Dermis blood vessel endothelial cell (primary cell): Measurements from ENCODE around the gene VWA8. TPM values are rescaled to one million over a fixed set of nuclear protein-coding genes. Genes with fewer than 3 reads are reported as not detected.
"Not testable (repeated sequence)": the region's sequence is repeated elsewhere in the genome, so short reads cannot be mapped to it uniquely, and the experiment has no call there.

Experiments
- DNase-seq: peaks from one replicate; pipeline ENCODE4 v3.0.0; 2010
- total RNA-seq: library from RNA; depleted of rRNA; stranded (reverse); fragments of >200 nt; gene quantifications from 2 replicates; pipeline ENCODE4 v1.2.3, GENCODE V29; 2014

VWA8 gene
- total RNA-seq, 1 donor from 2014 or later, result 12.6 TPM

DNA sequence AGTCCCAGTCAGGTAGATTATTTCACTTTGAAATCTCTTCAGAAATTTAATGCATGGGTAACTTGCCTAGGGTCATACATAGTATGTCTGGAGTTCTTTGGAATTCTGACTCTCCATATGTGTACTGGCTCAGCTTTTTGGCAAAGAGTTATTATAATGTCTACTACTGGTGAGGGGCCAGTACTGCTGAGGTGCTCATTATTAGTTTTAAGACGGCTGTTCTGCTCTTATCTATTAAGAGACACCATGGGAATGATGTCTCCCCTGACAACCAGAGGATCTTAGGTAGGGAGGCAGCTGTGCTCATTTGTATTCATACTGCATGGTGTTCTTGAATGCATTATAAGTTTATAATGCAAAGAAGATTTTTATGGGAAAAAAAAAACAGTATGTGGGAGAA is 319.5 kb downstream of the VWA8 start:
- no peak for DNase-seq

DNA sequence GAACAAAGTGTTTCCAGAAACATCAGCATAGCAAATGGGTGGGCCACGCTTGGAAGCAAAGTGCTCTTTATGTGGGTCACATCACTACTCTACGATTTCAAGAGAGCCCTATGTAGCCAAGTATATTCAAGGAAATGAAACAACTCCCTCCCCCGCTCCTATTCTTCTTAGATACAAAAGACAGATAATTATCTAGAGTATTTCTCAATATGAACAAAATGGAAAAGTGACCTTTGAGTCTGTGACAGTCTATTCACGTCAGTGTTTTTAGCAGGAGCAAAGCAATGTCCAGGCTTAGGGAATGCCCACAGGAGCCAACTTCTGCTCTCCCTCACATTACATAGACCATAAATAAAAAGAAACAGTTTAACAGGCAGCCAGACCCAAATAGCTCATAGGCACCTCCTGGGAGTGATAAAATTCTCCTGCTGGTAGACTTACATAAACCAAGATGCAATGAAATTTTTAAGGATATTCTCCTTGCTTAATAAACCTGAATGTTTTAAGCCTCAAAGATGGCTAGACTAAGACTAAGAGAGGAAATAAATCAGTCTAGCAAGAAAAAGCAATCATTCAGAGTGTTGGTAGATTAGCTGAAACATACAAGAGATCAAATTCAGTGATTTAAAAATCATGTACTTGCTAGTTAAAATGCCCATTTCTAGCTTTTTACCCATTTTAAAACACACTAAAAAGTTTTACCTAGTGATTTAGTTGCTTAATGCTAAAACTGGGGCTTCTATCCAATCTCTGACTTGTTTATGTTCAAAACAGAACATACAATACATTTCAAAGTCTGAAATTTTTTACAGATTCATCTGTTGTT is 320.7 kb downstream of the VWA8 start:
- peak; percentile 35 for DNase-seq

GRCh38 chr13:41639237-41639904 is 321.5 kb downstream of the VWA8 start:
- no peak for DNase-seq

DNA sequence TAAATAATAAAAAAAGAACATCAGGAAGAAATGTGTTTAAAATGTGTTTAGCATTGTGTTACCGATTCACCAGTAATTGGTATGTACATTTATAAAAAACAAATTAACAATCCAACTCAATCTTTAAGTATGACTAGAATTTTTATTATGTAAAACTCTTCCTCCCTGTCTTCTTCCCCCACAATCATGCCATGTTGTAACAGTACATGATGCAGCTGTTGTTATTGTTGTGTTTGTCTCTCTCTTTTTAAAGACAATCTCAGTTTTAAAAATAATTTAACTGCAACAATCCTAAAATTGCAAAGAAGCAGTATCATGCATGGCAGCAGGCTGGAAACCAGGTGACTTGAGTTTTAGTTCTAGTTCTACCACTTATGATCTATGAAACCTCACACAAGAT is 323.3 kb downstream of the VWA8 start:
- no peak for DNase-seq

GRCh38 chr13:41637032-41637431 is 323.9 kb downstream of the VWA8 start:
- not testable (repeated sequence) for DNase-seq

DNA sequence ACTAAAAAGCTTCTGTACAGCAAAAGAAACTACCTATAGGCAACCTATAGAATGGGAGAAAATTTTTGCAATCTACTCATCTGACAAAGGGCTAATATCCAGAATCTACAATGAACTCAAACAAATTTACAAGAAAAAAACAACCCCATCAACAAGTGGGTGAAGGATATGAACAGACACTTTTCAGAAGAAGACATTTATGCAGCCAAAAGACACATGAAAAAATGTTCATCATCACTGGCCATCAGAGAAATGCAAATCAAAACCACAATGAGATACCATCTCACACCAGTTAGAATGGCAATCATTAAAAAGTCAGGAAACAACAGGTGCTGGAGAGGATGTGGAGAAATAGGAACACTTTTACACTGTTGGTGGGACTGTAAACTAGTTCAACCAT is 324.3 kb downstream of the VWA8 start:
- not testable (repeated sequence) for DNase-seq

DNA sequence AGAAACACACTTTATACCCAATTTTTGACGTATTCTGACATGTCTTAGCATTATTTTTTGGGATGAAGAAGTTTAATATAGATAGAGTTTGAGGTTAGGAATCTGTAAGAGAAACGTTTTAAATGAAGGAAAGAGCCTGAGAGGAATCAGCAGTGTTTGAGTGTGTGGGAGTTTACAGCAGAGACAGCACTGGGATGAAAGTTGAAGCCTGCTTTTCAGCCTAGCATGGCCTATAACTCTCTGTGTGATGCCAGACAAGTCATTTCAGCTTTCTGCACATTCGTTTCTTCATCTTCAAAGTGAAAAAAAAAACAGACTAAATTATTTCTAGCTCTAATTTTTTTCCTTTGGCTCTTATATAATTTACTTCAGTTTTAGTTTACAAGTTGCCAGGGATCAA is 326.5 kb downstream of the VWA8 start:
- DNase-seq, result no peak

- no peak for DNase-seq
Measured at GRCh38 chr13:41633776-41634175, 327.1 kb downstream of the VWA8 start.

DNA sequence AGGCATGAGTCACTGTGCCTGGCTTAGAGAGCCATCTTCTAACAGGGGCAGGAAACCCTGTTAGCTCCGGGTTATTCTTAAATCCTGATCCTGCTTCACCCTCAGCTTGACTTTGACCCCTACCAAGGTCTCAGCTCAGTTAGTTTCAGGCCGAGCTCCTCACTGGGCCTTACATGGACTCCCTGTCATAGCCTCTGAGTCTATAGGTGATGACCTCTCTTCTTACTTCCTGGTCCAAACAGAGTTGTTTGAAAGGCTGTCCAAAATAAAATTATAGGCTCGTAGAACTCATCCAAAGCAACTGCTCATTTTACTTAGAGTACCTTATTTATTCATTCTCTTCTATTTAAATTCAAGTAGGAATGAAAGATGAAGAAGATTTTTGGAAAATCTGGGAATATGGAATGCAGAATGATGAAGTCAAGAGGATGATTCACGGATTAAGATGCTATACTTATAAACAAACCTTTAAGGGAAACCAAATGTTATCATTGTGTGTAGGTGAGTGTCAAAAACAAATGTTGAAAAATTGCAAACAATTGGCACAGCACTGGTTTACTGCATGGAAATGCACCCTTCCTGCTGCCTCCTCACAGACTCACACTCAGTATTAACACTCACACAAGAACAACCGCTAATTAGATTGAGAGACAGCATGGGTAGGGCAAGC is 329.5 kb downstream of the VWA8 start:
- no peak for DNase-seq

DNA sequence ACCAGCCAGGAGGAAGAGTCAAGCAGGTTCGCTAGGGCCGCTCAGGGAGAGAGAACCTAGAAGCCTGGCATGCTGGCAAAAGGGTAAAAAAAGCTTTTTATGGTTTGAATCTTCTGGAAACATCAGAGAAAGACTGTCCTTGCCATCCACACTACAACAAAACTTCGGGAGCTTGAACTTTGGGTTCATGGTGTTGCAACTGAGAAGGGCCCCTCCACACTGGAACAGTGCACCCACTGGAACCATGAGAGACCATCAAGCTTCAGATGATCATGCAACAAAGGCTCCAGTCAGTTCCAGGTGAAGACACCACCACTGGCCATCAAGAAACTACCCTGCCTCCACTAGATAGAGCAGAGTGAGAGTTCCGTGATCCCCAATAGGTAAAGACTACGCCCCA is 333.5 kb downstream of the VWA8 start:
- no peak for DNase-seq

- DNase-seq, result no peak
Measured at GRCh38 chr13:41624041-41624440, 336.9 kb downstream of the VWA8 start.

- DNase-seq, result peak; percentile 24
Measured at GRCh38 chr13:41622432-41623429, 338.2 kb downstream of the VWA8 start.

- no peak for DNase-seq
Measured at GRCh38 chr13:41621716-41622431, 339.0 kb downstream of the VWA8 start.

DNA sequence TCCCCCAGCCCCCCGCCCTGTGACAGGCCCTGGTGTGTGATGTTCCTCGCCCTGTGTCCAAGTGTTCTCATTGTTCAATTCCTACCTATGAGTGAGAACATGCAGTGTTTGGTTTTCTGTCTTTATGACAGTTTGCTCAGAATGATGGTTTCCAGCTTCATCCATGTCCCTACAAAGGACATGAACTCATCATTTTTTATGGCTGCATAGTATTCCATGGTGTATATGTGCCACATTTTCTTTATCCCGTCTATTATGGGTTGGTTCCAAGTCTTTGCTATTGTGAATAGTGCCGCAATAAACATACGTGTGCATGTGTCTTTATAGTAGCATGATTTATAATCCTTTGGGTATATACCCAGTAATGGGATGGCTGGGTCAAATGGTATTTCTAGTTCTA is 343.3 kb downstream of the VWA8 start:
- DNase-seq, result not testable (repeated sequence)

DNA sequence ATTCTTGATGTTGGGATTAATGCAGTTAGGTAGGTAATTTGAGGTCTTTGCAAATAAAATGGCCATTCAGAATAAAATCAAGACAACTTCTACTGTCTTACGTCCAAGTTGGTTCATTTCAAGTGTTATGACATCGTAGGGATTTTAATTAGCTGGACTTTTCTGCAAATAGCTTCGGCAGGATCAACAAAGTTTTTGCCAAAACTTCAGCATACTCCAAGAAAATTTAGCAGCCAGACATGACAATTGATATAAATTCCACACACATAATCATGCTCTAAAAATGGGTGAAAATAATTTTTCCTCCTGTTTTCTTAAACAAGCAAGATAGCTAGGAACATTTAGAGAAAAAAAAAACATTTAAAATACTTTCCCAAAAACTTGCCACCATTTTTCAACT is 344.8 kb downstream of the VWA8 start:
- no peak for DNase-seq

DNA sequence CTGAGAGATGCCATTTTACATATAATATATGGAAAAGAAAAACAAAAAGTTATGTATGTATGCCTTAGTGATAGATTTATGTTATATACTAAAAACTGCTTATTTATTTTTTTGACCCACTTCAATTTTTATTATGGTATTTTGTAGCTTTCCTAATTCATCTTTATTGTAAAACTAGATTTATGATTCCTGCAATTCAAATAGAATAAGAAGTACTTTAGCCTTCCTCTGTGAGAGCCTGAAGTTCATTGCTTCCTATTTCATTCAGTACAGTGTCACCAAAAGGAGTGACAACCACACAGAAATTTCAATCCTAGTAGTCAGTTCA is 345.4 kb downstream of the VWA8 start:
- DNase-seq, result no peak

GRCh38 chr13:41614671-41615527 is 346.0 kb downstream of the VWA8 start:
- DNase-seq, result peak; percentile 80

DNA sequence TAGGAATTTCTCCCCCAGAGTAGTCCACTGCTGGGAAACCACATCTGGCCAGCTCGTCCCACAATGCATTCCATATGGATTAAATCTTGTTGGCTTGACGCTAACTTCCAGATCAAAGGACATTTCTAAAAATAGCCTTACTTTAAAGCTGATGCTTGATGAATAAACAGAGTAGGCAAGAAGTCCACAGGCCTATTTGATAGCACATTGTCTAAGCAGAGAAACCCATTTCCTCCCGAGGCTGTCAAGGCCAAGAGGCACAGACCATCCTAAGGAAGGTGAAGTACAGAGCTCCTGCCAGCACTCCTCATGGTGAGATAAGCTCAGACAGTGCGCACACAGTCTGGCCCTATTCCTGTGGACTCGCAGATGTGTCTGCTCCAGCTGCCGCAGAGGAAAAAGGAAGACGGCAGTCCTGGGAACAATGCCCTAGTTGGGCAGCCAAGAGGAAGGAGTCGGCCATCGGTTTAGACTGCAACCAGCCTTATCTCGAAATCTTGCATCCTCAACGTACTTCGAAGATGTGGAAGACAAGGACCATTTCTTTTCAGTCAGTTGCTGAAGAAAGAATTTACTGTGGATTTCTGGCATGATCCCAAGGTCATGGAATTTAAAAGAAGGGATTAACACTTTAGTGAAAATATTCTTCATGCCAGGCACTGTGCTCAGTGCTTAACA is 346.8 kb downstream of the VWA8 start:
- peak; percentile 98 for DNase-seq

DNA sequence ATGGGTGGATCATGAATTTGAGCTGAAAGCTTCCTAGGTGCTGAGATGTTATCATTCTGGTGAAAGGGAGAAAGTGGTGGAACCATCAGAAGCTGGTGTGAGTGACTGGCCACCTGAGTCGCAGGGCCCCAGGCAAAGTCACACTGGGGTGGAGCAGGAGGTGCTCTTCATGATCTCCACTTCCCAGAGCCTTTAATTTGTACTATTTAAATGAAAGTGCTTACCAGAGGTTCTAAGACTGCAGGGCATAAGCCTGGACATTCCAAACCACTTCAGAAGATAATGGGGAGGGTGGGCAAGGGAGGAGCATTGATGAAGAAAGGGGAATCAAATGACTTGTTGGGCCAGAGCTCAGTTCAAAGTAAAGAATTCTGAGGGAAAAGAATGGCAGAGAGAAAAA is 347.4 kb downstream of the VWA8 start:
- no peak for DNase-seq

- DNase-seq, result no peak
Measured at GRCh38 chr13:41611385-41611784, 349.5 kb downstream of the VWA8 start.
